ENCODE data around the gene CXorf66.
A peak's percentile ranks its signal among the peaks of the same experiment; 100 is the strongest.
"Not testable (repeated sequence)": the region's sequence is repeated elsewhere in the genome, so short reads cannot be mapped to it uniquely, and the experiment has no call there.

CXorf66 gene

DNA sequence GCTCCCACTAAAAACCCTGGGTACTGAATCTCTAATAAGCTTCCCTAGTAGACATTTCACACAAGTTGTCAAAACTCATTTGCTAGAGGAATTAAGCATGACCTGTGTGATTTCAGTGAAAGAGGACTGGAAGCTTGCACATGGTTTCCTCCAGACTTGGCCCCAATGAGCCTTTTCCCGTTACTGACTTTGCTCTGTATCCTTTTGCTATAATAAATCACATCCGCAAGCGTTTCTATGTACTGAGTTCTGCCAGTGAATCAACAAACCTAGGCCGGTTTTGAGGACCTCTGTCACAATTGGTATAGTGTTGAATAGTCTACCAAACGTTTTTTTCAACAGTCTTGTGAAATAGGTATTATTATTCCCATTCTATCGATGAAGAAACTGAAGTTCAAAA, 40.6 kb downstream of the CXorf66 start:
- DNase-seq, result no peak

DNA sequence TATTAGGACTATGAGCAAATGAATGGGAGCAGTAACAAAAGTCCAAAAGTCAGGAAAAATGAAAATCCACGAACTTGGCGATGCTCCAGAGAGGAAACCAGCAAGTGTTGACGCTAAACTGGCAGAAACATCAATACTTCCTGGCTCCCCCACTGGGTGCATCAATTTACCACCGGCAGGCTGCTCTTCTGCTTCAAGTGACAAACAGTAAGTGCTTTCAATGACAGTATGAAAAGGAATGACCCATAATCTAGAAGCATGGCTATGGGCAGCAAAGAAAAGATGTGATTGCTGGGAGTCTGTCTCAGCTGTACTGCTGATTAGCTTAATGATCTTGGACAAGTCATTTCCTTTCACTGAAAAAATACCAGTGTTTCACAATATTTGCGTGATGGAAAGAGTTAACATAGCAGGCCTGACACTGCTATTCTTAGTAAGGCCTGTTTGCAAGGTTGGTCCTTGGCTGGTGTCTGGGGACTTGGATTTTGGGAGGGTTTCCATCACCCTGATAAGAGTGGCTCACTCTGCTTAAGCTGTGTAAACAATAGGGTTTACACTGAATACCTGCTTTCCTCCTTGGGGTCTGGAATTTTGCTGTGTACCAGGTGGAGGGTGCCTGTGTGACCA, 41.1 kb downstream of the CXorf66 start:
- DNase-seq, result no peak

DNA sequence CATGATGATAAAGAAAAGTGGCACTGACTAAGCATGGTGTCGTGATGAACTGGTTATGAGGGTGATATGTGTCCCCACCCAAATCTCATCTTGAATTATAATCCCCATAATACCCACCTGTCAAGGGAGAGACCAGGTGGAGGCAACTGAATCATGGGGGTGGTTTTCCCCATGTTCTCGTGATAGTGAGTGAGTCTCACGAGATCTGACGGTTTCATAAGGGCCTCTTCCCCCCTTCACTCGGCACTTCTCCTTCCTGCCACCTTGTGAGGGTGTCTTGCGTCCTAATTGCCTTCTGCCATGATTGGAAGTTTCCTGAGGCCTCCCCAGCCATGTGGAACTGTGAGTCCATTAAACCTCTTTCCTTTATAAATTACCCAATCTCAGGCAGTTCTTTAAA, 44.2 kb downstream of the CXorf66 start:
- DNase-seq, result not testable (repeated sequence)

DNA sequence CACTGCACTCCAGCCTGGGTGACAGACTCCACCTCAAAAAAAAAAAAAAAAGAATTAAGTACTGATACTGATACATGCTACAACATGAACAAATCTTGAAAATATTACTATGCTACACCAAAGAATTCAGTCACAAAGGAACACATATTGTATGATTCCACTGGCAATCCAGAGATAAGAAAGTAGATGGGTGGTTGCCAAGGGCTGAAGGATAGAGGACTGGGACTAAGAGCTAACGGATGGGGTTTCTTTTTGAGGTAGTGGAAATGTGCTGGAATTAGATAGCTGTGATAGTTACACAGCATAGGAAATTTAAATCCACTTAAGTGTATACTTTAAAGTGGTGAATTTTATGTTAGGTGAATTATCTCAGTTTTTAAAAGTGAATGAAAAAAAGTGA, 45.0 kb downstream of the CXorf66 start:
- DNase-seq, result no peak

DNA sequence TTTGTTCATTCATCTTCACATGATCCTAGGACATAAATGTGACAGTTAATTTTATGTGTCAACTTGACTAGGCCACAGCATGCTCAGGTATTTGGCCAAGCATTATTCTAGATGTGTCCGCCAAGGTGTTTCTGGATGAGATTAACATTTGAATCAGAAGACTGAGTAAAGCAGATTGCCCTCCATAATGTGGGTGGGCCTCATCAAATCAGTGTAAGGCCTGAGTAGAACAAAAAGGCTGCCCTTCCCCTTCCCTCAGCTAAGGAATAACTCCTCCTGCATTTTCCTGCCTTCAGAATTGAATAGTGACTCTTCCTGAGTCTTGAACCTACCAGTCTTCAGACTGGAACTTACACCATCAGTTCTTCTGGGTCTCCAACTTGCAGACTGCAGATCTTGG, 50.9 kb downstream of the CXorf66 start:
- DNase-seq, result no peak

DNA sequence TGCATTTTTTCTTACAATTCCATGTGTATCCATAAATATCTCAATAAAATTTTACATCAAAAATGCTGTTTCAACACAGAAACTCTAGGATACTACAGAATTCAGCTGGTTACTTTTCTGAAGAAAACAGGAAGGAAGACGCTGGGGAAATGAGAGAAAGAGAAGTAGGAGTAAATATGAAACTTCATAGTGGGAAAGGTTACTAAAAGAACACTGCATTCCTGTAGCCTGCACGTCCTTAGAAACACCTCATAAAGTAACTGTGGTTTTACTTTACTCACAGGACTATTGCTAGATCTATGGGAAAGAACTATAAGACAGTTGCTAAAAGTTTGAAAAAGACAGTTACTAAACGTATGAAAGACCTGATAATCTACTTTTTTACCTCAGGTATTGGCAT, 55.6 kb downstream of the CXorf66 start:
- peak; percentile 56 for DNase-seq

DNA sequence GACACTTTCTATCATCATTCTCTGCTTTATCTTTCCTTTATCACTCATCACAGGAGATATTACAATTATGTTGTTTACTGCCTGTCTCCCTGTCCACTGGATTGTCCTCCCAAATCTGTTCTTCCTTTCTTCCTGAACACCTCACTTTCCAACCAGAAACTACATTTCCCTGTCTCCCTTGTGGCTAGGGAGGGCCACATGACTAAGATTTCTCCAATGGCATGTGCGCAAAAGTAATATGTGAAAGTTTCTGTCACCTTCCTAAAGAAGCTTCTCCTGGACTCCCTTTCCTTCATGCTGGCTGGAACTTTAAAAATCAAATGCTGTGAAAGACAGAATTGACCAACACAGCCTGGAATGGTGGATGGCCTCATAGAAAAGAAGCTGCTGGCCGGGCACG, 58.2 kb downstream of the CXorf66 start:
- DNase-seq, result no peak

DNA sequence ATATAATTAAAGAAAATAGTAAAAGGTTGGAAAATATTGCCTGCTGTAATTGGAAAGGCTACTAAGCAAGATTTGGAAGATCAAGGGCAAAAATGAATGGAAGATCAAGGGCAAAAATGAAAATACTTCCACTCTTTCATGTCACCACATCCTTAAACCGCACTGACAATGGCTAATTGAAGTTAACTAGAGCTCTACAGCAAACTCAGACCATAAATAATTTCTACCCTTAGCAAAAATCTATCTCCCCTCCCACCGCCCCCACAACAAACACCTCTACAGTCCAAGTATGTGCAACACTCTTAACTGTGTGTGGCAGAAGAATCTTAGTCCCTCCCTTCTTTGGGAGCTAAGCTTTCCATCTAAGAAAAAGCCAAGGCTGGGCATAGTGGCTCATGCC, 59.6 kb downstream of the CXorf66 start:
- DNase-seq, result no peak

Measured in suppressor macrophage treated with lipopolysaccharide for 4 hours (primary cell).